Renal pelvis (tissue), 4 donors: Measurements from ENCODE around the gene ANKS3. TPM values are rescaled to one million over a fixed set of nuclear protein-coding genes. Genes with fewer than 3 reads are reported as not detected.
"Not testable (repeated sequence)": the region's sequence is repeated elsewhere in the genome, so short reads cannot be mapped to it uniquely, and the experiment has no call there.

Source experiments
- DNase-seq: peaks from one replicate; pipeline ENCODE4 v3.0.0-alpha.2; 2013
- polyA plus RNA-seq, 3 donors: library from polyadenylated mRNA; unstranded; fragments of 120-200 nt; gene quantifications; one replicate each; pipeline ENCODE4 v1.2.1, GENCODE V29; 2013; ENCODE audit not compliant: insufficient read length in 3 of 3

ANKS3 gene
- polyA plus RNA-seq, 3 donors = 24.1 to 37.1 (median 35.4) TPM

DNA sequence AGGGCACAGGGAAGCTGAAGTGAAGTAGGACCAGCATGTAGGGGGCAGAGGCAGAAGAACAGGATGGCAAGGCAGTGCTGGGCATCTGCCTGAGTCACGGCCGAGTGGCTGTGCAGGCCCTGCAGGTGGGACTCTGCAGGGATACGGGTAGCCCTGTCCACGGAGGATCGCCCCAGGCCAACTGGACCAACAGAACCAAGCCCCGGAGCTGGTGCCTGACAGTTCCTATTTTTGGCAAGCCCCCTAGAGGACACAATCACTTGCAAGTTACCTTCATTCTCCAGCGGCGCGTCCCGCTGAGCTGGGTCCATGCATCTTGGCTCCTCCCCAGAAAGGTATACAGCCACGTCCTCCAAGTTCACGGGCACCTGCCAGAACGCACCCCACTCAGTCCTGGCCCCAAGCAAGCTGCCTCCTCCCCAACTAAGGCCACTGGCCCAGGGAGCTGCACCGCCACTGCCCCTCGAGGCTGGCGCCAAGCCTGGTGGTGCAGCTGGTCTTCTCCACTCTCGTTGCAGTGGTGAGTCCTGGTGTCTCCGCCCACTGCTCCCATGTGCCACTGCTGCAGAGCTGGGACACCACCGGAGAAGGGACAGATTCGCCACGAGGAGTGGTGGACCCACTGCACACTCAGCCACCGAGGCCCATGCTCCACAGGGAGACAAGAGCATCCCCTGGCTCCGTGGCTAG is 26.3 kb upstream of the ANKS3 start:
- DNase-seq = no peak

DNA sequence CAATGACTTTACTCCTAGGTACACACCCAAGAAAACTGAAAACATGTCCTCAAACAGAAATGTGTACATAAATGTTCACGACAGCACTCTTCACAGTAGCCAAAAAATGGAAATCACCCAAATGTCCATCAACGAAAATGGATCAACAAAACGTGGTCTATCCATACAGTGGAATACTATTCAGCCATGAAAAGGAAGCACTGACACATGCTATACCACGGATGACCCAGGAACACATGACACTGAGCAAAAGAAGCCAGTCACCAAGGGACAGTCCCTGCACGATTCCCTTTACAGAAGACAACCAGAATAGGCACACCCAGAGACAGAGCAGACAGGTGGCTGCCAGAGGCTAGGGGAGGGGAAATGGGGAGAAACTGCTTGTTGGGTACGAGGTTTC is 21.6 kb upstream of the ANKS3 start:
- DNase-seq = no peak

DNA sequence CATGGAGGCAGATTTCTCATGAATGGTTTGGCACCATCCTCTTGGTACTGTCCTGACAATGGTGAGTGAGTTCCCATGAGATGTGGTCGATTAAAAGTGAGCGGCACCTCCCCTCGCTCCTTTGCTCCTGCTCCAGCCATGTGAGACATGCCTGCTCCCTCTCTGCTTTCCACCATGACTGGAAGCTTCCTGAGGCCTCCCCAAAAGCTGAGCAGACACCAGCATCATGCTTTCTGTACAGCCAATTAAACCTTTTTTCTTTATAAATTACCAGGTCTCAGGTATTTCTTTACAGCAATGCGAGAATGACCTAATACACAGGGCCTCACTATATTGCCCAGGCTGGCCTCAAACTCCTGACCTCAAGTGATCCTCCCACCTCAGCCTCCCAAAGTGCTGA is 20.8 kb upstream of the ANKS3 start:
- no peak for DNase-seq

DNA sequence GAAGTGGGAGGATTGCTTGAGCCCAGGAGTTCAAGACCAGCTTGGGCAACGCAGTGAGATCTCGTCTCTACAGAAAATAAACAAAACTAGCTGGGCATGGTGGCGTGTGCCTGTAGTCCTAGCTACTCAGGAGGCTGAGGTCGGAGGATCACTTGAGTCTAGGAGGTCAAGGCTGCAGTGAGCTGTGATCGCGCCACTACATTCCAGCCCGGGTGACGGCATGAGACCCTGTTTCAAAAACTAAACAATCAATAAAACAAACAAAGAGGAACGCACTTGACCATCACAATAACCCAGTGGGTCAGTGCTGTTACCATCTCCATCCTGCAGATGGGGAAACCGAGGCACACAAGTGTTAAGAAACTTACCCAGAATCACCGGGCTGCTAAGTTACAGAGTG is 19.2 kb upstream of the ANKS3 start:
- no peak for DNase-seq

DNA sequence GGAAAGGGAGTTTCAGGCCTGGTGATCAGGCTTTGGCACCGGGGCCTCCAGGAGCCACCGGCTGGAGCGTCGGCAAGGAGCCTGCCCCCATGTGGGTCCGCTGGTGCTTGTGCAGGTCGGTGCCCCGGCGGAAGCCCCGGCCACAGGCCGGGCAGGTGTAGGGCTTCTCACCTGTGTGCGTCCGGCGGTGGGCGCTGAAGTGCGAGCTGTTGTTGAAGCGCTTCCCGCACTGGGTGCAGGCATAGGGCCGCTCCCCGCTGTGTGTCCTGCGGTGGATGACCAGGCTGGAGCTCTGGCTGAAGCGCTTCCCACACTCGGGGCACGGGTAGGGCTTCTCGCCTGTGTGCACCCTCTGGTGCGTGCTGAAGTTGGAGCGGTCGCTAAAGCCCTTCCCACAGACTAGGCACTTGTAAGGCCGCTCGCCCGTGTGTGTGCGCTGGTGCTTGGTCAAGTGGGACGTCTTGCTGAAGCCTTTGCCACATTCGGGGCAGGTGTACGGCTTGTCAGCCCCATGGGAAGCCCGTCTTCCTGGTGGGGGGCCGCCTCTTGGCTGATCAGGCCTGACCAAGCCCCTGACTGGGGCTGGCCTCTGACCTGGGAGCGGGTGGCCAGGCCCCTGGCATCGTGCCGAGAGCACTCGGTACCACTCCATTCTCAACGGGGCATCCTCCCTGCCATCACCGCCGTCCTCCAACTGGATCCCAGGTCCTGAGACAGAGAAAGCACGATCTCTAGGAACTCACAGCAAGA is 18.5 kb upstream of the ANKS3 start:
- no peak for DNase-seq

DNA sequence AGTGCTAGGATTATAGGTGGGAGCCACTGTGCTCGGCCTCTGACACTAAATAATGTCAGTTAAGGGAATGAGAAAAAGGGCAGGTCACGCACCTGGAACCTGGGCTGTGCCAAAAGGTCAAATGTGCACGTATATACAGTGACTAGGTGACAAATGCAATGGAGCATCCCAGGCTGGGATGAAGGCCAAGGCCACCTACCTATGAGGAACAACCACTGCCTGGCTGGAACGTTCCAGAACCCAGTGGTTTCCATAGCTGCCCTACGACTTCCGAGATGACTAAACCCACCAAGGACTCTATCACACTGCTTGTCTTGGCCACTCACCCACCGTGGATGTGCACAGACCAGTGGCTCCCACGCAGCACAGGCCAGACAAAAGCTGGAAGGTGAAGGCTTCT is 16.8 kb upstream of the ANKS3 start:
- DNase-seq = no peak

DNA sequence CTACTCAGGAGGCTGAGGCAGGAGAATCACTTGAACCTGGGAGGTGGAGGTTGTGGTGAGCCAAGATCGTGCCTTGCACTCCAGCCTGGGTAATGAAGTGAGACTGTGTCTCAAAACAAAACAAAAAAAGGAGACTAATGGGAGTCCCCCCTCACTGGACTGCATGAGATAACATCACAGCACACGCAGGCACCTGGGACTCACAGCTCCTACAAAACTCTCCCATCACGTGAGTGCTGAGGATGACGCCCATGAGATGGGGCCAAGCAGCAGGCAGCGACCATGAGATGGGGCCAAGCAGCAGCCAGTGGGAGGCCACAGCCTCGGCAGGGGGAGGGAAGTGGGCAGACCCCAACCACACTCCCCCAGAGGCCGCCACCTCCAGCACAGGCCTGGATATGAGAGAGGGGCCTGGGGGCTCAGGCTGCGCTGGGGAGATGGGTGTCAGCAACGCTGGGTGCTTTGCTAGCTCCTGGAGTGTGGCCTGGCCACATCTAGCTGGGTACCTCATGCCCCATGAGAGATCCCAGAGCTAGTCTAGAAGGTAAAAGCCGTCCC is 15.7 kb upstream of the ANKS3 start:
- no peak for DNase-seq

DNA sequence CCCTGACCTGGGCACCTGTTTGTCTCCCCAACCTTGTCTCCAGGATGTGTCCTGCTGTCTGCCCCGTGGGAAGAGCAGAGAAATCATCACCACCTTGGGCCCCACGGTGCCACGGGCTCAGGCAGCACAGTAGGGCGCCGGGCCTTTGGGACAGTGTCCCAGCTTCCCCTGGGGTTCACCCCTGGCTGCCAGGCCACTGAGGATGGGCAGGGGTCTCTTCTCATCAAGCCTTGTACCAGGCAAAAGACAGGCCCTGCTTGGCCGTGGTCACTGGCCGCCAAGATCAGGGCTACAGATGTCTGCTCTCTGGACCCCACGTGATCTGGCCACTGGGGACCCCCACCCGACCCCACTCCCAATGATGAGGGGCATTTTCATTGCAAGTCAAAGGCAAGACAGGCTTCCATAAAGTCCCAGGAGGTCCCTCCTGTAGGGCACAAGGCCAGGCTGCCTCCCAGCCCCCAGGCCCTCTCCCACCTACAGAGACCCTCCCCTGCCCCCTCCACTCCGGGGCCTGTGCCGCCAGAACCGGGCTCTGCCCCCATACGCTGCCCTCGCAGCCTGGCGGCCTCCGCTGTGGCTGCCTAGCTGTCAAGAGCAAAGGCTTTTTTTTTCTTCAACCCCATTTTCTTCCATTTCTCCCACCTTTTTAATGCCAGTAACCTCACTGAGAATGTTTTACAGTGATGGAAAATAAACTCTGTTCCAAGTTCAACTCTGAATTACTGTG is 14.8 kb upstream of the ANKS3 start:
- no peak for DNase-seq

DNA sequence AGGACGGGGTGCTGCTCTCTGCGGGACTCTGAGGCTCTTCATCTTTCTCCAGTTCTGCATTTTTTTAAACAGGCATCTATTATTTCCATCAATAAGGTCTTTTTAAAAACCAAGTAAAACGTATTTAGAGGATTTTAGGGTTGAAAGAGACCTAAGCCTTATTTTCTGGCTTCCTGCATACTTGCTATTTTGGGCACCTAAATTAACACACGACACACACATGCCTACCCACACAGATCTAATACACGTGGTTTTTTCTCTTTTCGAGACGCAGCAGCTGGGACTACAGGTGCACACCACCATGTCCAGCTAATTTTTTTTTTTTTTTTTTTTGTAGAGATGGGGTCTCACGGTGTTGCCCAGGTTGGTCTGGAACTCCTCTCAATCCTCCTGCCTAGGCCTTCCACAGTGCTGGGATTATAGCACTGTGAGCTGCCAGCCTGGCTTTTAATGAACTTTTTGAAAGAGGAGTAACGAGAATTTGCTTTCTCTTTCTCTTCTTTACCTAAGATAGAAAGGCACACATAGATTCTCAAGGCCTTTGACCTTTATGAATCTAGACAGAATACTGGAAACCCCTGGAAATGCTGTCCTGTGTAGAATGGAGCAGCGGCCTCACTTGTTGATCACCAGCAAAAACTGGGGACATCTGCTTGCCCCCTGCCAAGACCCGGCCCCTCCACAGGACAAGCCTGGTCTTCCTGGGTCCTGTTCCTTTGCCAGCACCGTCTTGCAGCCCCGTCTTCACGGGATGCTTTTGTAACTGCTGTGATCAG is 14.0 kb upstream of the ANKS3 start:
- DNase-seq = no peak

DNA sequence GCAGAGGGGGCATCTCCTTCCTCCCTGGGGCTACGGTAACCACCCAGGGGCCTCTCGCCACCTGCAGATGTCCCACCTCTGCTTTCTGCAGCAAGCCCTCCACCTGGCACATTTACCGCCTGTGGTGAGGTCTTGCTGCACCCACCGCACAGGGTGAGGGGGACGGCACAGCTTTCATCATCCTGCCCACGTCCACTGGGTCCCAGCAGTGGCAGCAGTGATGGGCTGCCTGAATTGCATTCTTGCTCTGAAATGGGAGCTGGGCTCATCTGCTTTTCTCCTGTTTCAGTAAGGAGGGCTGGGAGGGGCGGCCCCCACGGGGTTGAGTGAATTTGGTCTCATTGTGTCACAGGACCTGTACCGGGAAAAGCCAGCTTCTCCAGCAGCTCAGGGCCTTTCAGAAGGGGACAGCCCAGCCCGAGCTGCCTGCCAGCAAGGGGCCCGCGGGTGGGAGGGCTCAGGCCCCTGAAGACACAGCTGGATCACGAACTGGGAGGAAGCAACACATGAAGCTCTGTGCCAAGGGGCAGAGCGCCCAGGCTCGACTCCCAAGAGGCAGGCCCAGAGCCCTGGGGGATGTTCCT is 13.0 kb upstream of the ANKS3 start:
- DNase-seq = no peak

DNA sequence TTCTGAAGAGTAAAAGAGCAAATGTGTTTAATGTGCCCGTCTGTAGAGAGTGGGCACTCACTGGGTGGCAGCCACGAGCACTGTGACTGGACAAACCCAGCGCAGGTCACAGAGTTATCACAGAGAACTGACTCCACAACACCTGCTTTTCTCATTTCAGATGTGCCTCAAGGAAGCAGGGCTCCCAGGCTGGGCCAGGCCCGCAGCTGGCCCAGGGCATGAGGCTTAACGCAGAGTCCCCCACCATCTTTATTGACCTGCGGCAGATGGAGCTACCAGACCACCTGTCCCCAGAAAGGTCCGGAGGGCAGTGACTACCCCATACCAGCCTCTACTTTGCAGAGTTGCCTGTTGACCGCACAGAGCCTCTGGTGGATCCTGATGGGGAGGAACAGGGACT is 12.1 kb upstream of the ANKS3 start:
- no peak for DNase-seq

DNA sequence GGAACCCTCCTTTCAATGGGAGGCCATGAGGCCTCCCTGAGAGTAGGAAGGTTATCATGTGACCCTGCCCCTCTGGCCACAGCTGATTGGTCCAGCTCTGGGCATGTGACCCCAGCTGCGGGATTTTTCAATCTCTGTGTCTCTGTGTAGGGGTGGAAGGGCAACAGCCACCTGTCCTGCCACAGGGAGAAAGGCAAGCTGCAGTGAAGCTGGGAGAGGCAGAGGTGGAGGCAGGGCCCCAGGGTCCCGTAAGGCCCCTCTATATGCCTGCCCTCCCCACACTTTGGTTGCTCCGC is 11.2 kb upstream of the ANKS3 start:
- DNase-seq = no peak

DNA sequence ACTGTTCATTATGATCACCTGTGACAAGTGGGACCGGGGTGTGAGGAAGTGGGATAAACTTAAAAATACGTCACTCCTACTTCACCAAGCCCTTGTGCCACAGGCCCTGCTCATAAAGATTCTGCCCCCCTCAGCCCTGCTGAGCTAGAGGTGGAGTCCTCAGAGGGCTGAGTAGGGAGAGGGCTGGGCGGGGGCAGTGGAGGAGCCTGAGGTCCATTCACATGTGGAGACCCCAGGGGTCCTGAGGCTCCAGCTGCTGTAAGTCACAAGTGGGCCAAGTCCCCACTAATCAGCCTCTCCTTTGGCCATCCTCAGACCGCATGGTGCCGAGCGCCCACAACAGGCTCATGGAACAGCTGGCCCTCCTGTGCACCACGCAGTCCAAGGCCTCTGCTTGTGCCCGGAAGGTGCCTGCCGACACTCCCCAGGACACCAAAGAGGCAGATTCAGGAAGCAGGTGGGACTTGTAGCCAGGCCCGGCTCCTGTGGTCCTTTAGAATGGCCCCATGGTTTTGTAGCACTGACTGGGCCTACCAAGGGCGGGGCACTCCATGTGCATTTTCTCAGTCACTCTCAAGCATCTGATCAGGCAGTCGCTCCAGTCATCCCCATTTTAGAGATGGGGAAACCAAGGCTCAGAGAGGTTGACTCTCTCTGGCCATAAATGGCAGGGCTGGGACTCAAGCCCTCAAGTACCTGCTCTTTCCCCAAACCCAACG is 10.6 kb upstream of the ANKS3 start:
- DNase-seq = no peak

DNA sequence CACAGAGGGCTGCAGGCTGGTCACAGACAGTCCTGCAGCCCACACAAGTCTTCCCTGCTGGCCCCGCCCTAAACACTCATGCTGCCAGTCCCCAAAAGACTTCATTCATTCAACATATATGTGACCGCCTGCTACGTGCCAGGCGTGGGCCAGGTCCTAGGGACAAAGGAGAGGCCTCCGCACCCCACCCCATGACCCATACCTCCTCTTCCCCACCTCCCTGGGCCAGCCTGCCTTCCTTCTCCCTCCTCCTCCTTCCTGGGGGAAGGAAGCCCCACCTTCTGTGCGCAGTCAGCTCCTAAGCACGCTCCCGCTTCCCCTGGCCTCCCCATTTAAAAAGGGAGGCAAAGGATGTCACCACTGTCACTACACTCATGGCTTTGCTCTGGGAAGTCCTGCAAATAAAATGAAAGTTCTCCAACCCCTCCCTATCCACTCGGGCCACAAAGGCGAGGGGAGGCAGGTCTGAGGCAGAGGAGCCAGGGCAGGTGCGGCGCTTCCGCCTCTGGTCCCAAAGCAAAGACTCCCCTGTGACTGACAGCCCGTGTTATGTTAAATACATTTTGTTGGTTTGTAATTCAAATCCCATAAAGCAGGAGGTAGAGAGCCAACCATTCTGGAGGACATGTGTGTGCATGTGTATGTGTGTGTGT is 9.3 kb upstream of the ANKS3 start:
- no peak for DNase-seq

DNA sequence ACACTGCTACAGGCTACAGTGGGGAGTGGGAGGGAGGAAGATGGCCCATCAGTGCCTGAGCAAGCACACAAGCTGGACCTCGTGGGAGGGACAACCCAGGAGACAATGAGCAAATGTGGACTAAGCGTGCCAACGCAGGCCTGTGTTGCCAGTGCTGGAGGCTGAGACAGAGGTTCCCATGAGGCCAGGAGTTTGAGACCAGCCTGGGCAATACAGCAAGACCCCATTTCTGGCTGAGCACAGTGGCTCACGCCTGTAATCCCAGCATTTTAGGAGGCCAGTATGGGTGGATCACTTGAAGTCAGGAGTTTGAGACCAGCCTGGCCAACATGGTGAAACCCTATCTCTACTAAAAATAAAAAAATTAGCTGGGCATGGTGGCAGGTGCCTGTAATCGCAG is 4.3 kb upstream of the ANKS3 start:
- DNase-seq = not testable (repeated sequence)

DNA sequence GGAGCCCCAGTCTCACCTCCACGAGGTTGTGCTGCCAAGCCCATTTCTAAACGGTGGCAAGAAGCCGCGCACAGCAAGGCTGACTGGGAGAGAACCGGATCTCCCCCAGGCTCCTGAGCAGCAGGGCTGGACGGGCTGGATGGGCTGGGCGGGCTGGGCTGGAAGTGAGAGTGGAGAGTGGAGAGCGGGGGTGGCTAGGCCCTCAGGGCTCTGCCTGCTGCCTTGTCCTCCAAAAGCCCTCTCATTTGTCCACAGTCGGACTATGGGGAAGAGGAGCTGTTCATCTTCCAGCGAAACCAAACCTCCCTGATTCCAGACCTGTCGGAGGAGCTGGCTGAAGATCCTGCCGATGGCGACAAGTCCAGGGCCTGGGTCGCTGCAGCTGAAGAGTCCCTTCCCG is 3.5 kb upstream of the ANKS3 start:
- DNase-seq = no peak

DNA sequence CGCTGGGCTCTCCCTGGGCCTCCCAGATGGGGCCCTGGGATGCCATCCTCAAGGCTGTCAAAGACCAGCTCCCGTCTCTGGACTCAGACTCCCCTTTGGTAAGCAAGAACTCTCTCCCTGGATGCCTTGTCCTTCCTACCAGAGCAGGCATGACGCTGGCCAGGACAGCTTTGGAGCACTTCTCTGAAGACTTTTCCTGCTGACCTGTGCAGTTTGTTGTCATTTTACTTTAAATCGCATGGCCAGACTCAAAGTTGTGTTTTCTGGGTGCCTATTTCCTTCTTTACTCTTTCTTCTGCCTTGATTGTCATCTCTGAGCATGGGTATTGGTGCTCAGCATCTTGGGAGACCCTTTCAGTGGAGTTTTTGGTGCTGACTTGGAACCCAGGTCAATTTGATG is 2.5 kb upstream of the ANKS3 start:
- no peak for DNase-seq

DNA sequence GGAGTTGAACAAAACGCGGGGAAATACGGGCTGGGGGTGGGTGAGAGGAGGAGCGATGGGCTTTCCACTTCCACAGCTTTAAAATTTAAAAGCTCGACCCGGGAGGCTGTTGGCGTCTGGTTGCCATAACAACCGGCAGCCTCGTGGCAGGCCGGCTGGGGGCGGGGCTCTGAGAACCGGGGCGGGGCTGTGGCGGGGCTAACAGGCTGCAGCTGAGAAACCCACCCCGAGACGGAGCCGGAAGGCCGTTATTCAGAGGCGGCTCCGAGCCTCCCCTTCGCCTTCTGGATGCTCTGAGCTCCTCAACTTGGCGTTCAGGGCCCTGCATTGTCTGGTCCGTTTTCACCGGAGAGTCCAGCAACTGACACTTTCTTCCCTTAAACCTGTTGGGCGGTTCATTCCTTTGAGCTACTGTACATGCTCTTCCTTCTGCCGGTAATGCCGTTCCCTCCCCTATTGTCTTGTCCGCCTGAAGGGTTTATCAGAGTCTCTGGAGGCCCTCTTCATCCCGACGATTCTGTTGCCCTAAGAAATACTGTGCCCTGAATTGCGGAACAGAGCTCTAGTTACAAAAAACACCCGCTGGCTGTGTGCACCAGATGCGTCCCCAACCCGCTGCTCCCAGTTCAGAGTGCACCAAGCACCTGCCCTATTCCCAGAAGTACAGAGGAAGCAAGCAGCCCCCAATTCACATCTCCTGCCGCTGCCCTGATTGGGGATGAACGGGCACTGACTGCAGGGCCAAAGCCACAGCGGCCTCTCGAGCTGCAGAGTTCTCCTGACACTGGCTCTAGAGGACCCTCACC is 862 bp upstream of the ANKS3 start:
- peak; percentile 87 for DNase-seq

DNA sequence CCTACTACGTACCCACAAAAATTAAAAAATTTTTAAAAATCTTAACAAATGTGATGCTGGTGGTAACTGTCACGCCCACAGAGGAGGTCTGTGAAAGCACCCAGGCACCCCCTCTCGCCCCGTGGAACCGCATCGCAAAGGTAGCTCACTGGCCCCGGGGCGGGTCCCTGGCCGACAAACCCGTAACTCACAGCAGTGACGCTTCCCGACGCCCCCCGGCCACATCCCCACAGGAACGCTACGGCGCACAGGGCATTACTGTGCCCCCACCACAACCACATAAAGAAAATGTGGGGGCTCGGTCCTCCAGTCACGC is 366 bp downstream of the ANKS3 start:
- peak; percentile 26 for DNase-seq

DNA sequence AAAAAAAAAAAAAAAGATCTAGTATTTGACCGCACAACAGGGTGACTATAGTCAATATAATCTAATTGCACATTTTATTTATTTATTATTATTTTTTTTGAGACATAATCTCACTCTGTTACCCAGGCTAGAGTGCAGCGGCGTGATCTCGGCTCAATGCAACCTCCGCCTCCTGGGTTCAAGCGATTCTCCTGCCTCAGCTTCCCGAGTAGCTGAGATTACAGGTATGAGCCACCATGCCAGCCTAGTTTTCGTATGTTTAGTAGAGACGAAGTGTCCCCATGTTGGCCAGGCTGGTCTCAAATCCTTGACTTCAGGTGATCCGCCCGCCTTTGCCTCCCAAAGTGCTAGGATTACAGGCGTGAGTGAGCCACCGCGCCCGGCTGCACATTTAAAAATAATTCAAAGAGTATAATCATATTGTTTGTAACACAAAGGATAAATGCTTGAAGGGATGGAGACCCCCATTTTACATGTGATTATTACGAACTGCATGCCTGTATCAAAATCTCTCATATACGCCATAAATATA is 794 bp downstream of the ANKS3 start:
- DNase-seq = no peak
